NCI-H128 (cell line): ENCODE data around the gene TBC1D12.
A peak's percentile ranks its signal among the peaks of the same experiment; 100 is the strongest.
"Not testable (repeated sequence)": the region's sequence is repeated elsewhere in the genome, so short reads cannot be mapped to it uniquely, and the experiment has no call there.

Source experiments
- DNase-seq: peaks from one replicate; lab custom pipeline; 2025; ENCODE audit not compliant: unreplicated experiment; lab: John Stamatoyannopoulos, UW

Gene TBC1D12

GRCh38 chr10:94402204-94402842 lies at the start of gene TBC1D12:
TBC1D12 (plus strand) TSS chr10:94402541; CDS start chr10:94402614, 73 bp downstream.
- peak; percentile 70 for DNase-seq

GRCh38 chr10:94353336-94353735 lies 49.0 kb upstream of the TBC1D12 start:
- no peak for DNase-seq

GRCh38 chr10:94355841-94356240 lies 46.5 kb upstream of the TBC1D12 start:
- no peak for DNase-seq

GRCh38 chr10:94357193-94357592 lies 45.1 kb upstream of the TBC1D12 start:
- no peak for DNase-seq

GRCh38 chr10:94358480-94358879 lies 43.9 kb upstream of the TBC1D12 start:
- DNase-seq = no peak

GRCh38 chr10:94361171-94361794 lies 41.1 kb upstream of the TBC1D12 start:
- no peak for DNase-seq

- DNase-seq = peak; percentile 69
Measured at GRCh38 chr10:94362360-94363250, 39.7 kb upstream of the TBC1D12 start, which contains the start of gene NOC3L. NOC3L (minus strand) TSS chr10:94362939; CDS start chr10:94362838, 101 bp downstream.

GRCh38 chr10:94363251-94363565 lies 39.1 kb upstream of the TBC1D12 start:
- DNase-seq = no peak

- DNase-seq = no peak
Measured at GRCh38 chr10:94364482-94364881, 37.9 kb upstream of the TBC1D12 start.

- no peak for DNase-seq
Measured at GRCh38 chr10:94366382-94366781, 36.0 kb upstream of the TBC1D12 start.

GRCh38 chr10:94370501-94370900 lies 31.8 kb upstream of the TBC1D12 start:
- no peak for DNase-seq

GRCh38 chr10:94375374-94375773 lies 27.0 kb upstream of the TBC1D12 start:
- no peak for DNase-seq

GRCh38 chr10:94376865-94377264 lies 25.5 kb upstream of the TBC1D12 start:
- DNase-seq = no peak

- DNase-seq = no peak
Measured at GRCh38 chr10:94383530-94383929, 18.8 kb upstream of the TBC1D12 start.

- not testable (repeated sequence) for DNase-seq
Measured at GRCh38 chr10:94385733-94386132, 16.6 kb upstream of the TBC1D12 start.

- not testable (repeated sequence) for DNase-seq
Measured at GRCh38 chr10:94392117-94392516, 10.2 kb upstream of the TBC1D12 start.

GRCh38 chr10:94397549-94398370 lies 4.6 kb upstream of the TBC1D12 start:
- DNase-seq = no peak

- no peak for DNase-seq
Measured at GRCh38 chr10:94398762-94399161, 3.6 kb upstream of the TBC1D12 start.

GRCh38 chr10:94402843-94403379 lies 570 bp downstream of the TBC1D12 start:
- DNase-seq = no peak

GRCh38 chr10:94403380-94404213 lies 1.3 kb downstream of the TBC1D12 start:
- no peak for DNase-seq
